Upper lobe of right lung (tissue), 1 donor: ENCODE data around the gene FBRSL1. TPM values are rescaled to one million over a fixed set of nuclear protein-coding genes. Genes with fewer than 3 reads are reported as not detected.

Source experiments
- ATAC-seq: fragments of 200-7000 bp; cut with Tn5 transposase; one replicate; pipeline ENCODE4 v1.9.1; 2020; ENCODE audit warnings: mild to moderate bottlenecking, moderate library complexity
- DNase-seq: peaks from one replicate; pipeline ENCODE4 v3.0.0-alpha.2; 2020
- H3K27ac ChIP-seq: fragments of 200-600 bp; one replicate; pipeline ENCODE4 v1.8.0; 2022
- H3K27me3 ChIP-seq: fragments of 200-600 bp; one replicate; pipeline ENCODE4 v1.8.0; 2022; ENCODE audit warnings: mild to moderate bottlenecking
- H3K36me3 ChIP-seq: fragments of 200-600 bp; one replicate; pipeline ENCODE4 v1.8.0; 2022
- H3K4me1 ChIP-seq: fragments of 200-600 bp; one replicate; pipeline ENCODE4 v1.8.0; 2022
- H3K4me3 ChIP-seq: fragments of 200-600 bp; one replicate; pipeline ENCODE4 v1.8.0; 2022; ENCODE audit warnings: mild to moderate bottlenecking
- H3K9me3 ChIP-seq: fragments of 200-600 bp; one replicate; pipeline ENCODE4 v1.8.0; 2022
- CTCF ChIP-seq: fragments of 200-600 bp; IDR thresholded peaks from one replicate; pipeline ENCODE4 v1.8.0; 2022; ENCODE audit warnings: antibody characterized with exemption
- intact Hi-C: fragments of 100-400 bp; cut with DNase I; formaldehyde crosslinking; loops from one replicate; pipeline ENCODE4 v1.11.0; 2022
- total RNA-seq: library from RNA; stranded (reverse); fragmentation: NEBNext Ultra II Directional; extraction: Animal tissue kit (Norgen Biotek cat#: 25700); gene quantifications from one replicate; pipeline ENCODE4 v1.2.1, GENCODE V29; 2021
- donor health status: DM: no; HTN: yes; CAD: no; lungs with severe emphysema.

FBRSL1 gene
- total RNA-seq, 1 donor from 2014 or later, result 49.5 TPM

GRCh38 chr12:132516095-132517012 lies 26.4 kb downstream of the FBRSL1 start:
- ATAC-seq, result no peak
- no peaks in the 10 kb centered on the region for H3K27me3 ChIP-seq
- intact Hi-C loops, result no loop called here
- no peak for TF ChIP-seq CTCF
- H3K4me3 ChIP-seq, result no peak overlapping the region
- H3K36me3 ChIP-seq, result no peaks in the 10 kb centered on the region
- no peak for DNase-seq
- peaks cover 7% of the 10 kb centered on the region for H3K9me3 ChIP-seq
- H3K4me1 ChIP-seq, result no peaks in the 10 kb centered on the region
- no peak overlapping the region for H3K27ac ChIP-seq

- intact Hi-C loops, result no loop called here
- ATAC-seq (peak; percentile 23), DNase-seq (no peak)
- TF ChIP-seq CTCF, result no peak
- H3K36me3 ChIP-seq, result no peaks in the 10 kb centered on the region
- H3K27me3 ChIP-seq, result no peaks in the 10 kb centered on the region
- H3K27ac ChIP-seq, result no peak overlapping the region
- peaks cover 7% of the 10 kb centered on the region for H3K9me3 ChIP-seq
- no peaks in the 10 kb centered on the region for H3K4me1 ChIP-seq
- no peak overlapping the region for H3K4me3 ChIP-seq
Observed at GRCh38 chr12:132517013-132517739, 27.2 kb downstream of the FBRSL1 start.

GRCh38 chr12:132517740-132518100 lies 27.8 kb downstream of the FBRSL1 start:
- DNase-seq (no peak), ATAC-seq (no peak)
- H3K9me3 ChIP-seq, result peaks cover 7% of the 10 kb centered on the region
- no peak overlapping the region for H3K4me3 ChIP-seq
- no peaks in the 10 kb centered on the region for H3K36me3 ChIP-seq
- TF ChIP-seq CTCF, result no peak
- intact Hi-C loops, result no loop called here
- no peak overlapping the region for H3K27ac ChIP-seq
- H3K4me1 ChIP-seq, result no peaks in the 10 kb centered on the region
- H3K27me3 ChIP-seq, result no peaks in the 10 kb centered on the region

GRCh38 chr12:132518354-132518992 lies 28.5 kb downstream of the FBRSL1 start:
- Histone ChIP-seq H3K36me3 (no peaks in the 10 kb centered on the region), H3K4me1 (no peaks in the 10 kb centered on the region), H3K27ac (no peak overlapping the region), H3K4me3 (no peak overlapping the region), H3K27me3 (no peaks in the 10 kb centered on the region), H3K9me3 (peaks cover 7% of the 10 kb centered on the region)
- no peak for ATAC-seq
- intact Hi-C loops, result no loop called here
- no peak for DNase-seq
- TF ChIP-seq CTCF, result no peak

- Histone ChIP-seq H3K9me3 (peaks cover 5% of the 10 kb centered on the region), H3K36me3 (no peaks in the 10 kb centered on the region), H3K4me3 (no peak overlapping the region), H3K27me3 (no peaks in the 10 kb centered on the region), H3K27ac (no peak overlapping the region), H3K4me1 (no peaks in the 10 kb centered on the region)
- TF ChIP-seq CTCF, result no peak
- intact Hi-C loops, result loop anchor here (5.0 kb wide), 1 partner anchor 103 kb away; no protein-coding TSS in a partner anchor
- ATAC-seq, result peak; percentile 33
- no peak for DNase-seq
Observed at GRCh38 chr12:132520421-132521199, 30.7 kb downstream of the FBRSL1 start.
